Ovary (tissue), 3 donors: ENCODE data around the gene CTBP1.

Source experiments
- CTCF ChIP-seq, 3 donors: fragments of 450-650 bp in 2 of 3; fragments of 200-600 bp in 1 of 3; IDR thresholded peaks; one replicate each; pipeline versions ENCODE4 v1.5.1 to v1.8.0; 2016 to 2022; ENCODE audit warnings: antibody characterized with exemption in 3 of 3, mild to moderate bottlenecking in 1 of 3
- EP300 ChIP-seq: sonication (generic); formaldehyde crosslinking; IDR thresholded peaks from one replicate; pipeline ENCODE4 v1.6.1; 2017; ENCODE audit warnings: antibody characterized with exemption
- donor health status: DM: no; HTN: no; CAD: no.

GRCh38 chr4:1179089-1179441, 69.9 kb downstream of the CTBP1 start:
- TF ChIP-seq EP300 = no peak
- TF ChIP-seq CTCF (IDR thresholded peaks at IDR 0.05) = no peak
